Subcutaneous adipose tissue (tissue), 4 donors: Measurements from ENCODE around the gene PRXL2A. TPM values are rescaled to one million over a fixed set of nuclear protein-coding genes. Genes with fewer than 3 reads are reported as not detected.

Experiments used
- total RNA-seq, 4 donors: library from RNA; depleted of rRNA; stranded (reverse); fragments of >200 nt; gene quantifications; one replicate each; pipeline ENCODE4 v1.1.0, GENCODE V29; 2016
- TF ChIP-seq, protein P1 (sequence below): fragments of 450-650 bp; IDR thresholded peaks from one replicate; pipeline ENCODE4 v1.5.1; 2016; ENCODE audit warnings: low read depth, mild to moderate bottlenecking, control low read depth, antibody characterized with exemption, moderate library complexity

The PRXL2A gene
- total RNA-seq, 4 donors from 2014 or later = 254 to 775 (median 498) TPM

DNA sequence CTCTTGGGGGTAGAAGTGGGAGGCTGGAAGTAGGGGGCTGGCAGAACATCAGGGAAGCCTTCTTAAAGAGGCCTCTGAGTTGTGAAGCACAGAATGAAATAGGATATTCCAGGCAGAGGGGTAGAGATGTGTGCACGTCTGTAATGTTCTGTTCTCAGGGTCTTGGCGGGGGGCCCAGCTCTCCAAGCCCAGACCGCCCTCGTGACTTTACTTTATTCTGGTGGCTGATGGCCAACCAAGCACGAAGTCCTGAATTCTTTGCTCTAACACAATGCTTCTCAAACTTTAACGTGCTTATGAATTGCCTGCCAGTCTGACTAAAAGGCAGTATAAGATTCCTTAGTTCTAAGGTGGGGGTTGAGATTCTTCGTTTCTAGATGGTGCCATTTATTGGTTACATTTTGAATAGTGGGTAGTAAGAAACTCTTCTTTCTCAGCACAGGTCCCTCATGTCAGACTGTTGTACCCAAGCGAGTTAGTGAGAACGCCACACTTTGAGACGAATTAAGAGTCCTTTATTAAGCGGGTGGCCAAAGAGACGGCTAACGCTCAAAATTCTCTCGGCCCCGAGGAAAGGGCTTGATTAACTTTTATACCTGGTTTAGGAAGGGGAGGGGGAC is 8.2 kb downstream of the PRXL2A start:
- TF ChIP-seq, protein P1, sequence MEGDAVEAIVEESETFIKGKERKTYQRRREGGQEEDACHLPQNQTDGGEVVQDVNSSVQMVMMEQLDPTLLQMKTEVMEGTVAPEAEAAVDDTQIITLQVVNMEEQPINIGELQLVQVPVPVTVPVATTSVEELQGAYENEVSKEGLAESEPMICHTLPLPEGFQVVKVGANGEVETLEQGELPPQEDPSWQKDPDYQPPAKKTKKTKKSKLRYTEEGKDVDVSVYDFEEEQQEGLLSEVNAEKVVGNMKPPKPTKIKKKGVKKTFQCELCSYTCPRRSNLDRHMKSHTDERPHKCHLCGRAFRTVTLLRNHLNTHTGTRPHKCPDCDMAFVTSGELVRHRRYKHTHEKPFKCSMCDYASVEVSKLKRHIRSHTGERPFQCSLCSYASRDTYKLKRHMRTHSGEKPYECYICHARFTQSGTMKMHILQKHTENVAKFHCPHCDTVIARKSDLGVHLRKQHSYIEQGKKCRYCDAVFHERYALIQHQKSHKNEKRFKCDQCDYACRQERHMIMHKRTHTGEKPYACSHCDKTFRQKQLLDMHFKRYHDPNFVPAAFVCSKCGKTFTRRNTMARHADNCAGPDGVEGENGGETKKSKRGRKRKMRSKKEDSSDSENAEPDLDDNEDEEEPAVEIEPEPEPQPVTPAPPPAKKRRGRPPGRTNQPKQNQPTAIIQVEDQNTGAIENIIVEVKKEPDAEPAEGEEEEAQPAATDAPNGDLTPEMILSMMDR = no peak

DNA sequence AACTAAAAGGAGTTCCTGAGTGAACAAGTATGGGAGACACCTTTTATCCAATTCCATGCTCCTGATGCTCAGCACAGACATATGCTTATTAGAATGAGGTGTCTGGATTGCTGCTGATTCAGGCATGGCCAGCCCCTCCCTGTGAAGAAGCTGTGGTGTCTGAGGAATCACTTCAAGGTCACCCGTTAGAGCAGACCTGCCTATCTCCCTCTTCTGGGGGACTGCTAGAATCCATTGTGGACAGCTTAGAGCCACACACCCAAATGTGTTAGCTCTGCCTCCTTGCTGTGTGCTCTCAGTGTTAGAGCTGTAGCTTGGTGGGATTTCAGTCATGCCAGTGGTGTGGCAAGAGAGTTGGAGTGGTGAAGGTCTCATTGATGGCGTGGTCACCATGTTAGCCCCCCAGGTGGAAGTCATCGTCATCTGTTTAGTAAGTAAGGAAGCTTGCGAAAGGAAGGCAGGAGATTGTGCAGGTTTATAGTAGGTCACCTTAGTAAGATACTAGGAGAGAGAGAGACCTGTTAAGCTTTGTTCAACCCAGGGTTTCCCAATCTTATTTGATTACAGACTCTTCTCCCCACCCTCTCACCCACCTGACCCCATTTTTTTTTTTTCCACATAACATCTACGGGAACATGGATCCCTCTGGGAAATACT is 12.8 kb downstream of the PRXL2A start:
- TF ChIP-seq, protein P1 = no peak

DNA sequence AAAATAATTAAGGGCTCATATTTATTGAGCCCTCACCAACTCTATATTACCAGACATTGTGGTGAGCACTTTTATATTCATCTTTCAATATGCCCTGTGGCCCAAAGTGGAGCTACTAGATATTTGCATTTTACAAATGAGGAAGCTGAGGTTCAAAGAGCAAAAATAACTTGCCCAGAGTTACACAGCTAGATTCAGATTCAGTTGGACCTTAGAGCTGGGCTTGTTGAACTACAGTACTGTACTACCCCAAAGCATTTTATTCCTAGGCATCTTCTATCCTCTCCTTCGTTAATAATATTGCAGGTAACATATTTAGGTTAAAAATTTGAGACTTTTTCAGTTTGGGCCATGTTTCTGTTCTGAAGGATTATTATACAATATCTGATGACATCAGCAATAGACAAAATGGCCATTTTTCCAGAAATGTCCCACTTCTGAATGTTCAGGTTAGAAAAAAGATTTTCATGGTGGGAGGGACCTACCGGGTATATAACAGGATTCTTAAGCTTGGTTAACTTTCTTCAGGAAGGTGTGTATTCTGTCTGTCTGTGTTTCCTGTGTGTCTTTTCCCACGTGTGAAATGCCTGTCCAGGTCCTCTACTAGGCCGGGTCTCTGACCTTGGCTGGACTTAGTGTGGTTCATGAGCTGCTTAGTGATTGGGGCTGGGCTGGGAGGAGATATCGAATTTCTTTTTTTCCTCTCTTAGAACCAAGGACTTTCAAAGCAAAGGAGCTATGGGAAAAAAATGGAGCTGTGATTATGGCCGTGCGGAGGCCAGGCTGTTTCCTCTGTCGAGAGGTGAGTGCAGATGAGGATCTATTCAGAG is 13.6 kb downstream of the PRXL2A start:
- TF ChIP-seq, protein P1 = no peak

DNA sequence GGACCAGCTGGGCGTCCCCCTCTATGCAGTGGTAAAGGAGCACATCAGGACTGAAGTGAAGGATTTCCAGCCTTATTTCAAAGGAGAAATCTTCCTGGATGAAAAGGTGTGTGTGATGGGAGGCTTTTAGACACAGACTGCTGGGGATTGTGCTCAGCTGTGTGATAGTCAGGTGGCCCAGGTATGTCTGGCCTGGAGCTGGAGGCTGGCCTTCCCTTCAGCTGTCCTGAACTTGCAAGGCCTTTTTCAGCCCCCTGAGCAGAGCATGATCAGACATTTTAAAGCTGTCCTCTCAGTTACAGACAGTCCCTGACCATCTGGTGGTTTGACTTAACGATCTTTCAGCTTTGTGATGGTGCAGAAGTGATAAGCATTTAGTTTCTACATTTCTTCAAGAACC is 17.6 kb downstream of the PRXL2A start:
- TF ChIP-seq, protein P1 = no peak

DNA sequence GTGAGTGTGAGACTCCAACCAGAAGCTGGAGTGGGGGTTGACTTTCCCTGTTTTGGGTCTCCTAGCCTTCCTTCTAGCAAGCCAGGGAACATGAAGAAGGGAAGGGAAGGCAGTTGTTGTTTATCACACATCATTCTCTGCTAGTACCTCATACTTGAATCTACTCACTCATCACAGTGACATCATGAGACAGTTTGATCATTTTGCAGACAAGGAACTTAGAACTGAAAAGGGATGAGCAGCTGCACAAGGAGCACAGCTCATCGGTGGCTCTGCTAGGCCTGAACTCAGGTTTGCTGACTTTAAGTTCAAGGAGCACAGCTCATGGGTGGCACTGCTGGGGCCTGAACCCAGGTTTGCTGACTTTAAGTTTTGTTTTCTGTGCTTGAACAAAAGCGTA is 19.2 kb downstream of the PRXL2A start:
- TF ChIP-seq, protein P1 = no peak

DNA sequence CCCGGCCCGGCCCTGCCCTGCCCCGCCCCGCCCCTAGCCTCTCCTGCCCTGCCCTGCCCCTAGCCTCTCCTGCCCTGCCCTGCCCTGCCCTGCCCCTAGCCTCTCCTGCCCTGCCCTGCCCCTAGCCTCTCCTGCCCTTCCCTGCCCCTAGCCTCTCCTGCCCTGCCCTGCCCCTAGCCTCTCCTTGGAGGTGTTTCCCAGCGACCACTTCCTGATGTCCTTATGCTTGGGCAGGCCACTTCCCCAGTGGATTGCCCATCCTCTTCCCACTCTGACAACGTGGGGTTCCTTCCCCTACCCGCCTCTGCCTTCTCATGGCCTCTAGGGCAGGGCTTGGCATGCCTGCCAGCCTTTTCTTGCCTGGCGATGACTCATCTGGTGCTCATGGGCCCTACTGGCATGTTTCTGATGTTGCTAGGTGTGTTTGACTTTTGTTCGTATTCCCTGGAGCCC is 21.2 kb downstream of the PRXL2A start:
- TF ChIP-seq, protein P1 = no peak

DNA sequence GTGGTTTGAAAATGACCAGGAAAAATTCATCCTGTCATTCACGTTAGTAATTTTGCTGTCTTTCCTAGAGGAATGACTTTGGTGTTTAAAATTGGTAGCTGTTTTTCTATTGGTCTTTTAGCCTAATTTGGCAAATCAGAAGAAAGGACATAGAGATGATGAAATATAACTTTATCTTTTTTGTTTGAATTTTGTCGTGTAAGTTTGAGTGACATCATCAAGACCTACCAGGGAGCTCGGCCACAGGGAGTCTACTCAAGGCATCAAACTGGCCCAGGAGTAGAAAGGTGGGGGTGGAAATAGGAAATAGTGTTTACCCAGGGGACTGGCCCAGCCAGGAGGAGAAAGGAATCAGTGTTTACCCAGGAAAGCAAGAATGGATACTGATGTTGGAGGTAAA is 24.8 kb downstream of the PRXL2A start:
- TF ChIP-seq, protein P1 = no peak
